Osteoblast (primary cell): Measurements from ENCODE around the gene ZRANB3. TPM values are rescaled to one million over a fixed set of nuclear protein-coding genes. Genes with fewer than 3 reads are reported as not detected.

ENCODE experiments used
- DNase-seq: peaks from one replicate; pipeline ENCODE4 v3.0.0; 2011; ENCODE audit warnings: low spot score, mixed read lengths; ENCODE audit not compliant: insufficient read length; ENCODE audit errors: missing footprints
- H2AFZ ChIP-seq: 2 replicates; pipeline ENCODE4 v1.6.0; 2011; ENCODE audit warnings: mild to moderate bottlenecking, low read length
- H3K27ac ChIP-seq: 2 replicates; pipeline ENCODE4 v1.5.1; 2011; ENCODE audit warnings: mild to moderate bottlenecking, low read depth, low read length, moderate library complexity
- H3K27me3 ChIP-seq: 2 replicates; pipeline ENCODE4 v1.6.0; 2012; ENCODE audit warnings: mild to moderate bottlenecking, control low read depth, inconsistent platforms, low read length, moderate library complexity; ENCODE audit not compliant: insufficient read depth
- H3K36me3 ChIP-seq: 2 replicates; pipeline ENCODE4 v1.5.1; 2011; ENCODE audit warnings: mild to moderate bottlenecking, low read length, control low read depth, moderate library complexity; ENCODE audit not compliant: insufficient read depth
- H3K4me1 ChIP-seq: 2 replicates; pipeline ENCODE4 v1.5.1; 2011; ENCODE audit warnings: mild to moderate bottlenecking, low read length, control low read depth, moderate library complexity; ENCODE audit not compliant: insufficient read depth
- H3K4me2 ChIP-seq: 2 replicates; pipeline ENCODE4 v1.6.0; 2011; ENCODE audit warnings: mild to moderate bottlenecking, low read length; ENCODE audit not compliant: insufficient read depth
- H3K4me3 ChIP-seq: fragments of 200-600 bp; sonication (generic); 3 replicates; pipeline ENCODE4 v1.5.1; 2012; ENCODE audit warnings: mild to moderate bottlenecking, low read length, inconsistent platforms; ENCODE audit not compliant: insufficient read depth
- H3K79me2 ChIP-seq: 2 replicates; pipeline ENCODE4 v1.6.0; 2012; ENCODE audit warnings: mild to moderate bottlenecking, low read length, control low read depth, inconsistent platforms; ENCODE audit not compliant: insufficient read depth
- H3K9me3 ChIP-seq: 2 replicates; pipeline ENCODE4 v1.5.1; 2011; ENCODE audit warnings: low read depth, low read length, control low read depth
- H4K20me1 ChIP-seq: 2 replicates; pipeline ENCODE4 v1.6.0; 2012; ENCODE audit warnings: mild to moderate bottlenecking, low read length, control low read depth; ENCODE audit not compliant: insufficient read depth
- CTCF ChIP-seq: IDR thresholded peaks from 2 replicates; pipeline ENCODE4 v1.5.1; 2011; ENCODE audit warnings: mild to moderate bottlenecking, low read depth, low read length, moderate library complexity; ENCODE audit errors: extremely low read depth
- total RNA-seq: library from RNA; depleted of rRNA; stranded (reverse); fragments of >200 nt; gene quantifications from 2 replicates; pipeline ENCODE4 v1.2.3, GENCODE V29; 2012

ZRANB3 gene
- total RNA-seq, 1 donor, result 9.0 TPM

- H3K4me2 ChIP-seq, result no peak overlapping the region
- no peaks in the 10 kb centered on the region for H3K4me1 ChIP-seq
- H3K27ac ChIP-seq, result no peak overlapping the region
- no peak overlapping the region for H3K4me3 ChIP-seq
- no peaks in the 10 kb centered on the region for H3K79me2 ChIP-seq
- no peaks in the 10 kb centered on the region for H3K36me3 ChIP-seq
- DNase-seq, result no peak
- H3K9me3 ChIP-seq, result no peaks in the 10 kb centered on the region
- H4K20me1 ChIP-seq, result no peaks in the 10 kb centered on the region
- no peak for TF ChIP-seq CTCF
- no peak overlapping the region for H2AFZ ChIP-seq
- H3K27me3 ChIP-seq, result no peaks in the 10 kb centered on the region
These were observed 260.0 kb downstream of the ZRANB3 start for GRCh38 chr2:135271006-135271405.

GRCh38 chr2:135265960-135266490 is 265.0 kb downstream of the ZRANB3 start:
- DNase-seq, result no peak

GRCh38 chr2:135259123-135259522 is 271.9 kb downstream of the ZRANB3 start:
- no peak overlapping the region for H3K27ac ChIP-seq
- no peak for DNase-seq
- H3K36me3 ChIP-seq, result no peaks in the 10 kb centered on the region
- no peaks in the 10 kb centered on the region for H3K79me2 ChIP-seq
- TF ChIP-seq CTCF, result no peak
- H3K9me3 ChIP-seq, result no peaks in the 10 kb centered on the region
- H3K4me3 ChIP-seq, result no peak overlapping the region
- H2AFZ ChIP-seq, result no peak overlapping the region
- no peak overlapping the region for H3K4me2 ChIP-seq
- H3K27me3 ChIP-seq, result no peaks in the 10 kb centered on the region
- no peaks in the 10 kb centered on the region for H4K20me1 ChIP-seq
- H3K4me1 ChIP-seq, result peaks cover 17% of the 10 kb centered on the region

More at GRCh38 chr2:135265960-135266490, 265.0 kb downstream of the ZRANB3 start:
- H3K79me2 ChIP-seq, result no peaks in the 10 kb centered on the region
- no peak overlapping the region for H3K4me3 ChIP-seq
- no peak for TF ChIP-seq CTCF
- H2AFZ ChIP-seq, result no peak overlapping the region
- H3K27ac ChIP-seq, result no peak overlapping the region
- no peaks in the 10 kb centered on the region for H3K36me3 ChIP-seq
- no peaks in the 10 kb centered on the region for H3K27me3 ChIP-seq
- no peaks in the 10 kb centered on the region for H3K9me3 ChIP-seq
- H3K4me1 ChIP-seq, result no peaks in the 10 kb centered on the region
- no peaks in the 10 kb centered on the region for H4K20me1 ChIP-seq
- H3K4me2 ChIP-seq, result no peak overlapping the region

- no peaks in the 10 kb centered on the region for H4K20me1 ChIP-seq
- no peak overlapping the region for H3K4me3 ChIP-seq
- H3K4me1 ChIP-seq, result peaks cover 17% of the 10 kb centered on the region
- no peaks in the 10 kb centered on the region for H3K27me3 ChIP-seq
- H3K4me2 ChIP-seq, result no peak overlapping the region
- no peaks in the 10 kb centered on the region for H3K36me3 ChIP-seq
- no peak for TF ChIP-seq CTCF
- no peak overlapping the region for H3K27ac ChIP-seq
- DNase-seq, result no peak
- H3K79me2 ChIP-seq, result no peaks in the 10 kb centered on the region
- H2AFZ ChIP-seq, result no peak overlapping the region
- no peaks in the 10 kb centered on the region for H3K9me3 ChIP-seq
These were observed 272.8 kb downstream of the ZRANB3 start for GRCh38 chr2:135258193-135258592.
